HCT116 (cell line): ENCODE data around the gene IQGAP2. TPM values are rescaled to one million over a fixed set of nuclear protein-coding genes. Genes with fewer than 3 reads are reported as not detected.

Source experiments
- ATAC-seq: fragments of 200-7000 bp; cut with Tn5 transposase; 2 replicates; pipeline ENCODE4 v1.9.1; 2020; ENCODE audit warnings: mild to moderate bottlenecking, moderate library complexity
- BruUV-seq: library from RNA; stranded (reverse); fragments of 400-500 nt; replicated peaks from 2 replicates; lab custom pipeline; 2021; lab: Mats Ljungman, UMichigan
- CTCF ChIA-PET: fragments of 300-600 bp; sonication (Branson Sonifier 250); formaldehyde crosslinking; loops from one replicate; lab custom pipeline; 2021; ENCODE audit warnings: antibody characterized with exemption; lab: Charles Lee
- POLR2A ChIA-PET: fragments of 300-600, 350-600 bp; sonication (Branson Sonifier 250); formaldehyde crosslinking; loops from one replicate; lab custom pipeline; 2021; ENCODE audit warnings: antibody characterized with exemption; lab: Charles Lee
- RAD21 ChIA-PET, 2 experiments: fragments of 300-600 bp; sonication (Branson Sonifier 250); formaldehyde crosslinking; loops; one replicate each; lab custom pipeline; 2023; ENCODE audit warnings: low total read pairs in 2 of 2; ENCODE audit not compliant: uncharacterized antibody in 2 of 2, unreplicated experiment in 2 of 2, low non-redundant PET in 1 of 2; lab: Charles Lee
- DNase-seq: peaks from one replicate; pipeline ENCODE4 v3.0.0-alpha.2; 2010; ENCODE audit warnings: low read depth, low spot score
- H2AFZ ChIP-seq: fragments of 200-600 bp; shearing (Covaris generic), sonication (generic); 2 replicates; pipeline ENCODE4 v1.6.1; 2017; ENCODE audit warnings: low read depth, mixed run types, mixed read lengths, antibody characterized with exemption, low read length; ENCODE audit not compliant: poor library complexity, severe bottlenecking
- H3K27ac ChIP-seq: 2 replicates; pipeline ENCODE4 v1.5.1; 2012; ENCODE audit warnings: low read depth, low read length
- H3K27me3 ChIP-seq: fragments of 200-600 bp; sonication (generic); 2 replicates; pipeline ENCODE4 v1.6.1; 2016; ENCODE audit warnings: mixed run types, low read length, mixed read lengths; ENCODE audit not compliant: insufficient read depth
- H3K36me3 ChIP-seq, 2 experiments: fragments of 200-500 bp in 1 of 2; fragments of 200-600 bp in 1 of 2; sonication (Bioruptor generic) in 1 of 2; sonication (generic) in 1 of 2; 2 replicates each; pipeline versions ENCODE4 v1.5.1 to v1.6.1; 2014 to 2016; ENCODE audit warnings: low read length in 2 of 2, inconsistent platforms in 1 of 2, mixed read lengths in 1 of 2, mixed run types in 1 of 2; ENCODE audit not compliant: insufficient read depth in 2 of 2, control insufficient read depth in 1 of 2
- H3K4me1 ChIP-seq, 2 experiments: fragments of 200-600 bp in 1 of 2; sonication (generic) in 1 of 2; 2 replicates each; pipeline versions ENCODE4 v1.5.1 to v1.6.1; 2012 to 2017; ENCODE audit warnings: low read length in 2 of 2, inconsistent platforms in 1 of 2, mild to moderate bottlenecking in 1 of 2, mixed read lengths in 1 of 2, mixed run types in 1 of 2, moderate library complexity in 1 of 2; ENCODE audit not compliant: insufficient read depth in 2 of 2, control insufficient read depth in 1 of 2
- H3K4me2 ChIP-seq: fragments of 200-600 bp; sonication (generic); 2 replicates; pipeline ENCODE4 v1.6.1; 2017; ENCODE audit warnings: mixed run types, low read length, mixed read lengths
- H3K4me3 ChIP-seq, 2 experiments: fragments of 200-600 bp in 1 of 2; sonication (generic) in 1 of 2; replicated peaks in 1 of 2; 2 replicates each; pipeline ENCODE4 v1.5.1; 2011 to 2016; ENCODE audit warnings: low read length in 2 of 2, control low read depth in 1 of 2, low read depth in 1 of 2, mild to moderate bottlenecking in 1 of 2, mixed read lengths in 1 of 2, mixed run types in 1 of 2
- H3K79me2 ChIP-seq: fragments of 200-600 bp; sonication (generic); 2 replicates; pipeline ENCODE4 v1.6.1; 2017; ENCODE audit warnings: mild to moderate bottlenecking, mixed run types, low read length, moderate library complexity, mixed read lengths; ENCODE audit not compliant: insufficient read depth
- H3K9ac ChIP-seq: fragments of 200-600 bp; sonication (generic); 2 replicates; pipeline ENCODE4 v1.6.1; 2016; ENCODE audit warnings: low read length, mixed read lengths
- H3K9me2 ChIP-seq: fragments of 200-600 bp; sonication (generic), shearing (Covaris generic); 2 replicates; pipeline ENCODE4 v1.6.1; 2017; ENCODE audit warnings: mixed run types, mild to moderate bottlenecking, moderate library complexity; ENCODE audit not compliant: insufficient read depth
- H3K9me3 ChIP-seq, 2 experiments: fragments of 200-500 bp in 1 of 2; fragments of 200-600 bp in 1 of 2; sonication (Bioruptor generic) in 1 of 2; sonication (generic) in 1 of 2; 2 replicates each; pipeline ENCODE4 v1.6.1; 2014 to 2017; ENCODE audit warnings: low read length in 2 of 2, mixed read lengths in 2 of 2, inconsistent platforms in 1 of 2, low read depth in 1 of 2, mild to moderate bottlenecking in 1 of 2, mixed run types in 1 of 2, moderate library complexity in 1 of 2; ENCODE audit not compliant: control insufficient read depth in 1 of 2, insufficient read depth in 1 of 2
- H4K20me1 ChIP-seq: fragments of 200-600 bp; sonication (generic), shearing (Covaris generic); 2 replicates; pipeline ENCODE4 v1.6.1; 2017; ENCODE audit warnings: mixed run types, mild to moderate bottlenecking, moderate library complexity; ENCODE audit not compliant: insufficient read depth
- CBX3 ChIP-seq: IDR thresholded peaks from 2 replicates; pipeline ENCODE4 v1.6.1; 2012; ENCODE audit warnings: low read depth
- EGR1 ChIP-seq: IDR thresholded peaks from 2 replicates; pipeline ENCODE4 v1.6.1; 2012; ENCODE audit warnings: low read depth
- ELF1 ChIP-seq: IDR thresholded peaks from 2 replicates; pipeline ENCODE4 v1.6.1; 2012; ENCODE audit warnings: low read depth, borderline replicate concordance
- EZH2 ChIP-seq: fragments of 200-600 bp; sonication (generic); IDR thresholded peaks from 2 replicates; pipeline ENCODE4 v1.6.1; 2017; ENCODE audit warnings: antibody characterized with exemption, mixed run types
- EZH2phosphoT487 ChIP-seq: fragments of 200-600 bp; IDR thresholded peaks from 2 replicates; pipeline ENCODE4 v1.6.1; 2018; ENCODE audit warnings: antibody characterized with exemption, borderline replicate concordance
- FOSL1 ChIP-seq: IDR thresholded peaks from 2 replicates; pipeline ENCODE4 v1.6.1; 2012; ENCODE audit warnings: low read depth
- JUND ChIP-seq: IDR thresholded peaks from 2 replicates; pipeline ENCODE4 v1.6.1; 2012
- POLR2A ChIP-seq: IDR thresholded peaks from 2 replicates; pipeline ENCODE4 v1.7.0; 2011; ENCODE audit warnings: borderline replicate concordance; ENCODE audit not compliant: insufficient read depth, insufficient read length; ENCODE audit errors: extremely low read depth
- POLR2AphosphoS5 ChIP-seq: IDR thresholded peaks from 2 replicates; pipeline ENCODE4 v1.6.1; 2011; ENCODE audit warnings: mild to moderate bottlenecking, low read depth, low read length, moderate library complexity
- SIN3A ChIP-seq: IDR thresholded peaks from 2 replicates; pipeline ENCODE4 v1.6.1; 2012; ENCODE audit warnings: low read depth
- SP1 ChIP-seq: IDR thresholded peaks from 2 replicates; pipeline ENCODE4 v1.6.1; 2012; ENCODE audit warnings: low read depth
- SRF ChIP-seq: IDR thresholded peaks from 2 replicates; pipeline ENCODE4 v1.6.1; 2012; ENCODE audit warnings: low read depth
- YY1 ChIP-seq: IDR thresholded peaks from 2 replicates; pipeline ENCODE4 v1.6.1; 2011; ENCODE audit warnings: low read length, low read depth, moderate library complexity, mild to moderate bottlenecking; ENCODE audit not compliant: insufficient replicate concordance; ENCODE audit errors: extremely low read depth
- ZFX ChIP-seq: fragments of 450-650 bp; IDR thresholded peaks from 2 replicates; pipeline ENCODE4 v1.6.1; 2017
- ZNF274 ChIP-seq: fragments of 200-500 bp; sonication (Bioruptor generic); IDR thresholded peaks from 2 replicates; pipeline ENCODE4 v1.6.1; 2014; ENCODE audit warnings: mild to moderate bottlenecking, low read depth, low read length, inconsistent platforms
- intact Hi-C: fragments of 100-400 bp; cut with micrococcal nuclease; formaldehyde crosslinking; loops from 2 replicates; pipeline ENCODE4 v1.10.0; 2022
- total RNA-seq: library from RNA; stranded (reverse); gene quantifications from one replicate; pipeline ENCODE4 v1.2.1, GENCODE V29; 2021; ENCODE audit not compliant: unreplicated experiment
- TF ChIP-seq, protein P1 (sequence below), 3 experiments: fragments of 200-600 bp in 1 of 3; sonication (generic) in 1 of 3; IDR thresholded peaks in 2 of 3; conservative IDR thresholded peaks in 1 of 3; 2 replicates each; pipeline ENCODE4 v1.5.1; 2012 to 2017; ENCODE audit warnings: low read depth in 2 of 3, low read length in 2 of 3, antibody characterized with exemption in 1 of 3, borderline replicate concordance in 1 of 3, control low read depth in 1 of 3, mild to moderate bottlenecking in 1 of 3, mixed read lengths in 1 of 3, mixed run types in 1 of 3, moderate library complexity in 1 of 3; ENCODE audit not compliant: insufficient read depth in 1 of 3
- TF ChIP-seq, protein P2 (sequence below): IDR thresholded peaks from 2 replicates; pipeline ENCODE4 v1.6.1; 2012
- TF ChIP-seq, protein P3 (sequence below): IDR thresholded peaks from 2 replicates; pipeline ENCODE4 v1.6.1; 2011; ENCODE audit warnings: mild to moderate bottlenecking, low read length, moderate library complexity; ENCODE audit not compliant: insufficient replicate concordance; ENCODE audit errors: extremely low read depth

The IQGAP2 gene
- total RNA-seq, 1 experiment from 2014 or later: 2.0 TPM

DNA sequence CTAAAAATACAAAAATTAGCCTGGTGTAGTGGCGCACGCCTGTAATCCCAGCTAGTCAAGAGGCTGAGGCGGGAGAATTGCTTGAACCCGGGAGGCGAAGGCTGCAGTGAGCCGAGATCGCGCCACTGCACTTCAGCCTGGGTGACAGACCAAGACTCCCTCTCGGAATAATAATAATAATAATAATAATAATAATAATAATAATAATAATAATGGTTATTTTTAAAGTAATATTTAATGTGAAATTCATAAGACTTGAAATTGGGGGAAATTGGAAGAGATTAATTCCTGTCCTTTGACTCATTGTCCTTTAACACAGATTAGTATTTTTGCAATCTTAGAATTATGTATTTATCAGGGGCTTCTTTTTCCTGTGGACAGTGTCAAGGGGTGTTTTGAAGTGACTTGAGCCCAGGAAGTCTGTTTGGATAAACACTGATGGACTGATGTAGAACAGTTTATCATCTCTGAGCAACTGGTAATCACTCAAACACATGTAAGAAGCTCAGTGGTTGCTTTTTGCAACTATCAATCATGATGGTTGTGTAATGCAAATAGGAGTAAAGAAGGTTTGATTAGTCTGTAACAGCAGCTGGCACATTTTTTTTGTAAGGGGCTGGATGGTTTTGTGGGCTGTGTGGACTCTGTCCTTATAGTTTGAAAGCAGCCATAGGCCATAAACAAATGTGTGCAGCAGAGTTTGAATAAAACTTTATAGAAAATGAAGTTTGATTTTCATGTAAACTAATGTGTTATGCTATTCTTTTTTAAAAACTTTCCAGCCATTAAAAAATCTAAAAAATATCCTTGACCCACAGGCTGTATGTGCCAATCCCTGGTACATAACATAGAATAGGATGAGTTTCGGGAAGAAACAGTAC, 126.6 kb downstream of the IQGAP2 start (continued):
- TF ChIP-seq, protein P1, sequence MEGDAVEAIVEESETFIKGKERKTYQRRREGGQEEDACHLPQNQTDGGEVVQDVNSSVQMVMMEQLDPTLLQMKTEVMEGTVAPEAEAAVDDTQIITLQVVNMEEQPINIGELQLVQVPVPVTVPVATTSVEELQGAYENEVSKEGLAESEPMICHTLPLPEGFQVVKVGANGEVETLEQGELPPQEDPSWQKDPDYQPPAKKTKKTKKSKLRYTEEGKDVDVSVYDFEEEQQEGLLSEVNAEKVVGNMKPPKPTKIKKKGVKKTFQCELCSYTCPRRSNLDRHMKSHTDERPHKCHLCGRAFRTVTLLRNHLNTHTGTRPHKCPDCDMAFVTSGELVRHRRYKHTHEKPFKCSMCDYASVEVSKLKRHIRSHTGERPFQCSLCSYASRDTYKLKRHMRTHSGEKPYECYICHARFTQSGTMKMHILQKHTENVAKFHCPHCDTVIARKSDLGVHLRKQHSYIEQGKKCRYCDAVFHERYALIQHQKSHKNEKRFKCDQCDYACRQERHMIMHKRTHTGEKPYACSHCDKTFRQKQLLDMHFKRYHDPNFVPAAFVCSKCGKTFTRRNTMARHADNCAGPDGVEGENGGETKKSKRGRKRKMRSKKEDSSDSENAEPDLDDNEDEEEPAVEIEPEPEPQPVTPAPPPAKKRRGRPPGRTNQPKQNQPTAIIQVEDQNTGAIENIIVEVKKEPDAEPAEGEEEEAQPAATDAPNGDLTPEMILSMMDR (IDR thresholded peaks at IDR 0.05 in 2 of 3, conservative IDR thresholded peaks at IDR 0.05 in 1 of 3; ENCODE audit: borderline replicate concordance in 1 of 3, insufficient read depth in 1 of 3, low read depth in 2 of 3, low read length in 2 of 3): no peak
- no peak for TF ChIP-seq EGR1
- no peak for TF ChIP-seq CBX3
- TF ChIP-seq JUND: no peak
- TF ChIP-seq POLR2A: no peak
- TF ChIP-seq, protein P2, sequence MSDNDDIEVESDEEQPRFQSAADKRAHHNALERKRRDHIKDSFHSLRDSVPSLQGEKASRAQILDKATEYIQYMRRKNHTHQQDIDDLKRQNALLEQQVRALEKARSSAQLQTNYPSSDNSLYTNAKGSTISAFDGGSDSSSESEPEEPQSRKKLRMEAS: no peak
- TF ChIP-seq SRF: no peak
- TF ChIP-seq SIN3A: no peak
- TF ChIP-seq SP1: no peak
- no peak for TF ChIP-seq ELF1
- TF ChIP-seq, all 23 proteins: peak for 0

DNA sequence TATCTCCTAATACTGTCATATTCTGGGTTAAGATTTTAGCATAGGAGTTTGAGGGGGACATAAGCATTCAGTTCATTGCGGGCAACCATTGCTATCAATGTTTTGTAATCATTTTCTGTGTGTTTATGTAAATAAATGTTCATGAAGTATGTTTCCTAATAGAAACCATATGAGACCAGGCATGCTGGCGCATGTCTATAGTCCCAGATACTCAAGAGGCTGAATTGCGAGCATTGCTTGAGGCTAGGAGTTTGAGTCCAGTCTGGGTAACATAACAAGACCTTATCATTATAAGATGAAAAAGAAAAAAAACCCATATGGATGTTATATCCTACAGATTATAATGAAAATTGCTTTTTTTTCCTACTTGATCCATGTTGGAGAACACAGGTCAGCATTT, 129.0 kb downstream of the IQGAP2 start:
- no TSS peak for BruUV-seq
- no peak overlapping the region for H3K27ac ChIP-seq
- ChIA-PET CTCF (no interaction called here), RAD21 (no interaction called here), POLR2A (no interaction called here)
- H3K4me3 ChIP-seq: no peak overlapping the region
- H3K36me3 ChIP-seq: no peaks in the 10 kb centered on the region
- no peak overlapping the region for H3K4me2 ChIP-seq
- ATAC-seq: no peak
- no peaks in the 10 kb centered on the region for H3K9me2 ChIP-seq
- DNase-seq: no peak
- no peaks in the 10 kb centered on the region for H3K79me2 ChIP-seq
- no peaks in the 10 kb centered on the region for H3K9me3 ChIP-seq
- H3K27me3 ChIP-seq: no peaks in the 10 kb centered on the region
- H3K4me1 ChIP-seq: peaks cover 0 to 6% of the 10 kb centered on the region in 2 experiments; a peak in 3 of 4 replicates
- H2AFZ ChIP-seq: no peak overlapping the region
- H4K20me1 ChIP-seq: no peaks in the 10 kb centered on the region
- intact Hi-C loops: no loop called here
- H3K9ac ChIP-seq: no peak overlapping the region
- TF ChIP-seq, protein P3, sequence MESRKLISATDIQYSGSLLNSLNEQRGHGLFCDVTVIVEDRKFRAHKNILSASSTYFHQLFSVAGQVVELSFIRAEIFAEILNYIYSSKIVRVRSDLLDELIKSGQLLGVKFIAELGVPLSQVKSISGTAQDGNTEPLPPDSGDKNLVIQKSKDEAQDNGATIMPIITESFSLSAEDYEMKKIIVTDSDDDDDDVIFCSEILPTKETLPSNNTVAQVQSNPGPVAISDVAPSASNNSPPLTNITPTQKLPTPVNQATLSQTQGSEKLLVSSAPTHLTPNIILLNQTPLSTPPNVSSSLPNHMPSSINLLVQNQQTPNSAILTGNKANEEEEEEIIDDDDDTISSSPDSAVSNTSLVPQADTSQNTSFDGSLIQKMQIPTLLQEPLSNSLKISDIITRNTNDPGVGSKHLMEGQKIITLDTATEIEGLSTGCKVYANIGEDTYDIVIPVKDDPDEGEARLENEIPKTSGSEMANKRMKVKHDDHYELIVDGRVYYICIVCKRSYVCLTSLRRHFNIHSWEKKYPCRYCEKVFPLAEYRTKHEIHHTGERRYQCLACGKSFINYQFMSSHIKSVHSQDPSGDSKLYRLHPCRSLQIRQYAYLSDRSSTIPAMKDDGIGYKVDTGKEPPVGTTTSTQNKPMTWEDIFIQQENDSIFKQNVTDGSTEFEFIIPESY: no peak
- TF ChIP-seq ZNF274 (no peak), ELF1 (no peak), POLR2AphosphoS5 (no peak), EZH2 (no peak), ZFX (no peak), CBX3 (no peak), FOSL1 (no peak), EZH2phosphoT487 (no peak), YY1 (no peak), EGR1 (no peak)
- TF ChIP-seq, protein P2: no peak
- TF ChIP-seq, protein P1 (IDR thresholded peaks at IDR 0.05 in 2 of 3, conservative IDR thresholded peaks at IDR 0.05 in 1 of 3; ENCODE audit: borderline replicate concordance in 1 of 3, insufficient read depth in 1 of 3, low read depth in 2 of 3, low read length in 2 of 3): no peak
